ENCODE measurements around the gene TTPAL. TPM values are rescaled to one million over a fixed set of nuclear protein-coding genes. Genes with fewer than 3 reads are reported as not detected.

The TTPAL gene
- total RNA-seq, 4 donors from 2014 or later = 9.2 to 21.8 (median 13.8) TPM

- H3K9me3 ChIP-seq = no peaks in the 10 kb centered on the region
- TF ChIP-seq CTCF (IDR thresholded peaks at IDR 0.05) (no peak), POLR2A (IDR thresholded peaks at IDR 0.05) (no peak), POLR2AphosphoS5 (IDR thresholded peaks at IDR 0.05) (no peak), EP300 (IDR thresholded peaks at IDR 0.05) (no peak)
- H3K36me3 ChIP-seq = peaks cover 0 to 100% of the 10 kb centered on the region in 2 donors
- no peaks in the 10 kb centered on the region for H3K27me3 ChIP-seq
- H3K4me1 ChIP-seq = peaks cover 0 to 23% (median 0%) of the 10 kb centered on the region in 3 donors
- ATAC-seq = peak; percentile 91
- no peak overlapping the region for H3K4me3 ChIP-seq
- peak overlapping the region; percentile 36 to 74 (median 70) for H3K27ac ChIP-seq
- 58 to 65% methylated on average over 2 to 3 of the region's 5 CpGs for WGBS, 2 donors (ENCODE audit: low coverage in 1 of 2)
These were observed 16.1 kb downstream of the TTPAL start for GRCh38 chr20:44491635-44492395.

- ATAC-seq = no peak
- no peaks in the 10 kb centered on the region for H3K27me3 ChIP-seq
- H3K36me3 ChIP-seq = peaks cover 0 to 100% of the 10 kb centered on the region in 2 donors
- H3K27ac ChIP-seq = peak overlapping the region in 2 of 4 donors; percentile 21 to 76
- no peak overlapping the region for H3K4me3 ChIP-seq
- TF ChIP-seq CTCF (IDR thresholded peaks at IDR 0.05) = no peak
- TF ChIP-seq POLR2AphosphoS5 (IDR thresholded peaks at IDR 0.05) = no peak
- no peak for TF ChIP-seq POLR2A (IDR thresholded peaks at IDR 0.05)
- TF ChIP-seq EP300 (IDR thresholded peaks at IDR 0.05) = no peak
- no peaks in the 10 kb centered on the region for H3K9me3 ChIP-seq
- peaks cover 0 to 30% (median 0%) of the 10 kb centered on the region in 3 donors for H3K4me1 ChIP-seq
- WGBS, 2 donors (ENCODE audit: low coverage in 1 of 2) = 60 to 100% methylated on average over 1 of the region's 1 CpG
These were observed 18.6 kb downstream of the TTPAL start for GRCh38 chr20:44494266-44494665.

- peak overlapping the region; percentile 55 to 76 (median 58) for H3K27ac ChIP-seq
- WGBS, 2 donors (ENCODE audit: low coverage in 1 of 2) = 83 to 90% methylated on average over 2 to 3 of the region's 3 CpGs
These were observed 19.0 kb downstream of the TTPAL start for GRCh38 chr20:44494681-44495080.

GRCh38 chr20:44495257-44495656, 19.6 kb downstream of the TTPAL start:
- peak; percentile 66 for ATAC-seq

More at GRCh38 chr20:44494681-44495080, 19.0 kb downstream of the TTPAL start:
- TF ChIP-seq POLR2AphosphoS5 (IDR thresholded peaks at IDR 0.05) = no peak
- TF ChIP-seq EP300 (IDR thresholded peaks at IDR 0.05) = no peak
- TF ChIP-seq POLR2A (IDR thresholded peaks at IDR 0.05) = no peak
- no peak for TF ChIP-seq CTCF (IDR thresholded peaks at IDR 0.05)
- Histone ChIP-seq H3K9me3 (no peaks in the 10 kb centered on the region), H3K36me3 (peaks cover 2 to 100% of the 10 kb centered on the region in 2 donors), H3K4me1 (peaks cover 0 to 30% (median 0%) of the 10 kb centered on the region in 3 donors), H3K4me3 (no peak overlapping the region), H3K27me3 (no peaks in the 10 kb centered on the region)
- ATAC-seq = no peak

GRCh38 chr20:44495802-44496481, 20.3 kb downstream of the TTPAL start:
- peak overlapping the region in 3 of 4 donors; percentile 55 to 76 (median 61) for H3K27ac ChIP-seq
- 67 to 89% methylated on average over 3 of the region's 3 CpGs for WGBS, 2 donors (ENCODE audit: low coverage in 1 of 2)
- no peak overlapping the region for H3K4me3 ChIP-seq
- ATAC-seq = no peak
- H3K4me1 ChIP-seq = peaks cover 0 to 25% (median 0%) of the 10 kb centered on the region in 3 donors
- peak; percentile 7 for TF ChIP-seq POLR2AphosphoS5 (IDR thresholded peaks at IDR 0.05)
- TF ChIP-seq CTCF (IDR thresholded peaks at IDR 0.05) = no peak
- H3K27me3 ChIP-seq = no peaks in the 10 kb centered on the region
- peaks cover 8 to 100% of the 10 kb centered on the region in 2 donors for H3K36me3 ChIP-seq
- H3K9me3 ChIP-seq = no peaks in the 10 kb centered on the region

More at GRCh38 chr20:44495257-44495656, 19.6 kb downstream of the TTPAL start:
- Histone ChIP-seq H3K4me3 (no peak overlapping the region), H3K36me3 (peaks cover 6 to 100% of the 10 kb centered on the region in 2 donors), H3K9me3 (no peaks in the 10 kb centered on the region), H3K4me1 (peaks cover 0 to 30% (median 0%) of the 10 kb centered on the region in 3 donors), H3K27ac (peak overlapping the region; percentile 55 to 76 (median 58)), H3K27me3 (no peaks in the 10 kb centered on the region)
- 75 to 100% methylated on average over 1 of the region's 1 CpG for WGBS, 2 donors (ENCODE audit: low coverage in 1 of 2)
- TF ChIP-seq POLR2A (IDR thresholded peaks at IDR 0.05) = no peak
- peak; percentile 42 for TF ChIP-seq POLR2AphosphoS5 (IDR thresholded peaks at IDR 0.05)

Data from gastroesophageal sphincter (tissue), 4 donors.